ENCODE data around the gene SMIM26. TPM values are rescaled to one million over a fixed set of nuclear protein-coding genes. Genes with fewer than 3 reads are reported as not detected.
"Not testable (repeated sequence)": the region's sequence is repeated elsewhere in the genome, so short reads cannot be mapped to it uniquely, and the experiment has no call there.

SMIM26 gene
- total RNA-seq, result 10 to 100 TPM; 61.3 to 65.5 (median 61.6) TPM

GRCh38 chr20:18566892-18567738 is at the start of gene SMIM26:
Gene SMIM26, plus strand, starts transcription at chr20:18567432. Its CDS starts 47 bp downstream, at chr20:18567479.
- ATAC-seq (peak; percentile 99), DNase-seq (peak; percentile 90)
- Mint-ChIP-seq H3K27me3 (ENCODE audit: low read depth) (no peaks in the 10 kb centered on the region), H3K4me3 (peak within 1 kb of the TSS; percentile 94), H3K36me3 (ENCODE audit: insufficient read depth) (peaks cover 26% of the 10 kb centered on the region), H3K4me1 (ENCODE audit: low read depth) (peaks cover 15% of the 10 kb centered on the region), H3K9me3 (peaks cover 3% of the 10 kb centered on the region)

GRCh38 chr20:18522066-18522465 is 45.2 kb upstream of the SMIM26 start:
- not testable (repeated sequence) for H3K4me1 Mint-ChIP-seq (ENCODE audit: low read depth); H3K9me3 Mint-ChIP-seq; H3K4me3 Mint-ChIP-seq; ATAC-seq; H3K27me3 Mint-ChIP-seq (ENCODE audit: low read depth); DNase-seq
- H3K36me3 Mint-ChIP-seq (ENCODE audit: insufficient read depth), result peaks cover 22% of the 10 kb centered on the region

GRCh38 chr20:18523066-18523465 is 44.2 kb upstream of the SMIM26 start:
- no peaks in the 10 kb centered on the region for H3K27me3 Mint-ChIP-seq (ENCODE audit: low read depth)
- no peak for ATAC-seq

GRCh38 chr20:18524646-18525045 is 42.6 kb upstream of the SMIM26 start:
- ATAC-seq, result no peak
- no peak for DNase-seq
- Mint-ChIP-seq H3K9me3 (no peaks in the 10 kb centered on the region), H3K4me3 (no peak overlapping the region), H3K27me3 (ENCODE audit: low read depth) (no peaks in the 10 kb centered on the region), H3K36me3 (ENCODE audit: insufficient read depth) (peaks cover 41% of the 10 kb centered on the region), H3K4me1 (ENCODE audit: low read depth) (no peaks in the 10 kb centered on the region)

More at GRCh38 chr20:18523066-18523465, 44.2 kb upstream of the SMIM26 start:
- no peak overlapping the region for H3K4me3 Mint-ChIP-seq
- DNase-seq, result no peak
- H3K9me3 Mint-ChIP-seq, result no peaks in the 10 kb centered on the region
- peaks cover 26% of the 10 kb centered on the region for H3K36me3 Mint-ChIP-seq (ENCODE audit: insufficient read depth)
- no peaks in the 10 kb centered on the region for H3K4me1 Mint-ChIP-seq (ENCODE audit: low read depth)

GRCh38 chr20:18526761-18527160 is 40.5 kb upstream of the SMIM26 start:
- not testable (repeated sequence) for ATAC-seq; H3K4me3 Mint-ChIP-seq; H3K4me1 Mint-ChIP-seq (ENCODE audit: low read depth); H3K27me3 Mint-ChIP-seq (ENCODE audit: low read depth); H3K9me3 Mint-ChIP-seq; DNase-seq
- H3K36me3 Mint-ChIP-seq (ENCODE audit: insufficient read depth), result peaks cover 51% of the 10 kb centered on the region

- H3K36me3 Mint-ChIP-seq (ENCODE audit: insufficient read depth), result peaks cover 57% of the 10 kb centered on the region
- no peak for DNase-seq
- no peaks in the 10 kb centered on the region for H3K27me3 Mint-ChIP-seq (ENCODE audit: low read depth)
- H3K9me3 Mint-ChIP-seq, result no peaks in the 10 kb centered on the region
- no peak for ATAC-seq
- no peak overlapping the region for H3K4me3 Mint-ChIP-seq
- no peaks in the 10 kb centered on the region for H3K4me1 Mint-ChIP-seq (ENCODE audit: low read depth)
Measured at GRCh38 chr20:18527339-18527738, 39.9 kb upstream of the SMIM26 start.

GRCh38 chr20:18527836-18528235 is 39.4 kb upstream of the SMIM26 start:
- H3K9me3 Mint-ChIP-seq, result no peaks in the 10 kb centered on the region
- H3K36me3 Mint-ChIP-seq (ENCODE audit: insufficient read depth), result peaks cover 61% of the 10 kb centered on the region
- H3K27me3 Mint-ChIP-seq (ENCODE audit: low read depth), result no peaks in the 10 kb centered on the region
- DNase-seq (no peak), ATAC-seq (no peak)
- no peaks in the 10 kb centered on the region for H3K4me1 Mint-ChIP-seq (ENCODE audit: low read depth)
- H3K4me3 Mint-ChIP-seq, result no peak overlapping the region

- Mint-ChIP-seq H3K4me3 (no peak overlapping the region), H3K9me3 (no peaks in the 10 kb centered on the region), H3K27me3 (ENCODE audit: low read depth) (no peaks in the 10 kb centered on the region), H3K36me3 (ENCODE audit: insufficient read depth) (peaks cover 62% of the 10 kb centered on the region), H3K4me1 (ENCODE audit: low read depth) (no peaks in the 10 kb centered on the region)
- no peak for DNase-seq
- no peak for ATAC-seq
Measured at GRCh38 chr20:18529041-18529440, 38.2 kb upstream of the SMIM26 start.

GRCh38 chr20:18532626-18533025 is 34.6 kb upstream of the SMIM26 start:
- ATAC-seq (no peak), DNase-seq (no peak)

GRCh38 chr20:18533491-18533890 is 33.7 kb upstream of the SMIM26 start:
- Mint-ChIP-seq H3K36me3 (ENCODE audit: insufficient read depth) (peaks cover 60% of the 10 kb centered on the region), H3K9me3 (no peaks in the 10 kb centered on the region), H3K27me3 (ENCODE audit: low read depth) (no peaks in the 10 kb centered on the region), H3K4me1 (ENCODE audit: low read depth) (no peaks in the 10 kb centered on the region), H3K4me3 (no peak overlapping the region)
- DNase-seq, result no peak
- ATAC-seq, result no peak

More at GRCh38 chr20:18532626-18533025, 34.6 kb upstream of the SMIM26 start:
- Mint-ChIP-seq H3K4me1 (ENCODE audit: low read depth) (no peaks in the 10 kb centered on the region), H3K4me3 (no peak overlapping the region), H3K36me3 (ENCODE audit: insufficient read depth) (peaks cover 62% of the 10 kb centered on the region), H3K9me3 (no peaks in the 10 kb centered on the region), H3K27me3 (ENCODE audit: low read depth) (no peaks in the 10 kb centered on the region)

GRCh38 chr20:18533978-18534644 is 33.1 kb upstream of the SMIM26 start:
- H3K4me1 Mint-ChIP-seq (ENCODE audit: low read depth), result no peaks in the 10 kb centered on the region
- ATAC-seq (no peak), DNase-seq (no peak)
- no peaks in the 10 kb centered on the region for H3K27me3 Mint-ChIP-seq (ENCODE audit: low read depth)
- H3K9me3 Mint-ChIP-seq, result no peaks in the 10 kb centered on the region
- H3K36me3 Mint-ChIP-seq (ENCODE audit: insufficient read depth), result peaks cover 54% of the 10 kb centered on the region
- H3K4me3 Mint-ChIP-seq, result no peak overlapping the region

- Mint-ChIP-seq H3K27me3 (ENCODE audit: low read depth) (no peaks in the 10 kb centered on the region), H3K4me3 (no peak overlapping the region), H3K9me3 (no peaks in the 10 kb centered on the region), H3K36me3 (ENCODE audit: insufficient read depth) (peaks cover 45% of the 10 kb centered on the region), H3K4me1 (ENCODE audit: low read depth) (no peaks in the 10 kb centered on the region)
- no peak for ATAC-seq
- no peak for DNase-seq
Measured at GRCh38 chr20:18537651-18538050, 29.6 kb upstream of the SMIM26 start.

GRCh38 chr20:18541741-18542140 is 25.5 kb upstream of the SMIM26 start:
- H3K4me3 Mint-ChIP-seq, result no peak overlapping the region
- H3K36me3 Mint-ChIP-seq (ENCODE audit: insufficient read depth), result peaks cover 55% of the 10 kb centered on the region
- no peaks in the 10 kb centered on the region for H3K9me3 Mint-ChIP-seq
- no peaks in the 10 kb centered on the region for H3K27me3 Mint-ChIP-seq (ENCODE audit: low read depth)
- ATAC-seq (no peak), DNase-seq (no peak)
- H3K4me1 Mint-ChIP-seq (ENCODE audit: low read depth), result no peaks in the 10 kb centered on the region

GRCh38 chr20:18543216-18543615 is 24.0 kb upstream of the SMIM26 start:
- DNase-seq (no peak), ATAC-seq (no peak)
- Mint-ChIP-seq H3K27me3 (ENCODE audit: low read depth) (no peaks in the 10 kb centered on the region), H3K36me3 (ENCODE audit: insufficient read depth) (peaks cover 50% of the 10 kb centered on the region), H3K9me3 (no peaks in the 10 kb centered on the region), H3K4me3 (no peak overlapping the region), H3K4me1 (ENCODE audit: low read depth) (no peaks in the 10 kb centered on the region)

GRCh38 chr20:18543932-18544331 is 23.3 kb upstream of the SMIM26 start:
- DNase-seq (no peak), ATAC-seq (no peak)
- Mint-ChIP-seq H3K9me3 (no peaks in the 10 kb centered on the region), H3K4me3 (no peak overlapping the region), H3K4me1 (ENCODE audit: low read depth) (no peaks in the 10 kb centered on the region), H3K27me3 (ENCODE audit: low read depth) (no peaks in the 10 kb centered on the region), H3K36me3 (ENCODE audit: insufficient read depth) (peaks cover 54% of the 10 kb centered on the region)

All from activated T-cell treated with anti-CD3 and anti-CD28 coated beads, Interleukin-2, amount 50 U/mL, for 4 hours (primary cell).